Measurements from ENCODE around the gene DNAJC1.

DNAJC1 gene

GRCh38 chr10:21764466-21765189, 238.9 kb downstream of the DNAJC1 start:
- H3K4me1 Mint-ChIP-seq: no peaks in the 10 kb centered on the region
- DNase-seq (ENCODE audit: low spot score in 2 of 2): no peak
- no peaks in the 10 kb centered on the region for H3K9me3 Mint-ChIP-seq
- H3K27ac Mint-ChIP-seq: no peak overlapping the region
- H3K4me3 Mint-ChIP-seq: no peak overlapping the region
- H3K36me3 Mint-ChIP-seq: peaks cover 16% of the 10 kb centered on the region
- no peak for ATAC-seq

GRCh38 chr10:21760332-21760731, 243.2 kb downstream of the DNAJC1 start:
- no peak for ATAC-seq

GRCh38 chr10:21759232-21759631, 244.3 kb downstream of the DNAJC1 start:
- H3K36me3 Mint-ChIP-seq: peaks cover 41% of the 10 kb centered on the region
- no peak overlapping the region for H3K27ac Mint-ChIP-seq
- no peak for ATAC-seq
- H3K4me3 Mint-ChIP-seq: no peak overlapping the region
- no peaks in the 10 kb centered on the region for H3K9me3 Mint-ChIP-seq
- no peaks in the 10 kb centered on the region for H3K4me1 Mint-ChIP-seq
- DNase-seq (ENCODE audit: low spot score in 2 of 2): no peak

More at GRCh38 chr10:21760332-21760731, 243.2 kb downstream of the DNAJC1 start:
- H3K27ac Mint-ChIP-seq: no peak overlapping the region
- no peaks in the 10 kb centered on the region for H3K4me1 Mint-ChIP-seq
- H3K4me3 Mint-ChIP-seq: no peak overlapping the region
- DNase-seq (ENCODE audit: low spot score in 2 of 2): no peak
- H3K36me3 Mint-ChIP-seq: peaks cover 47% of the 10 kb centered on the region
- no peaks in the 10 kb centered on the region for H3K9me3 Mint-ChIP-seq

- no peak overlapping the region for H3K4me3 Mint-ChIP-seq
- no peaks in the 10 kb centered on the region for H3K4me1 Mint-ChIP-seq
- H3K9me3 Mint-ChIP-seq: no peaks in the 10 kb centered on the region
- ATAC-seq (no peak), DNase-seq (ENCODE audit: low spot score in 2 of 2) (no peak)
- no peak overlapping the region for H3K27ac Mint-ChIP-seq
- H3K36me3 Mint-ChIP-seq: peaks cover 36% of the 10 kb centered on the region
Observed at GRCh38 chr10:21758696-21759095, 244.8 kb downstream of the DNAJC1 start.

GRCh38 chr10:21758239-21758638, 245.3 kb downstream of the DNAJC1 start:
- Mint-ChIP-seq H3K4me3 (no peak overlapping the region), H3K27ac (no peak overlapping the region), H3K9me3 (no peaks in the 10 kb centered on the region), H3K4me1 (no peaks in the 10 kb centered on the region), H3K36me3 (peaks cover 34% of the 10 kb centered on the region)
- no peak for DNase-seq (ENCODE audit: low spot score in 2 of 2)
- no peak for ATAC-seq

GRCh38 chr10:21757185-21757901, 246.2 kb downstream of the DNAJC1 start:
- no peak for DNase-seq (ENCODE audit: low spot score in 2 of 2)
- no peak overlapping the region for H3K4me3 Mint-ChIP-seq
- H3K4me1 Mint-ChIP-seq: no peaks in the 10 kb centered on the region
- H3K27ac Mint-ChIP-seq: peak overlapping the region; percentile 6
- ATAC-seq: no peak
- H3K9me3 Mint-ChIP-seq: no peaks in the 10 kb centered on the region
- peaks cover 34% of the 10 kb centered on the region for H3K36me3 Mint-ChIP-seq

- no peak for ATAC-seq
- Mint-ChIP-seq H3K4me1 (no peaks in the 10 kb centered on the region), H3K27ac (no peak overlapping the region), H3K4me3 (no peak overlapping the region), H3K9me3 (no peaks in the 10 kb centered on the region), H3K36me3 (peaks cover 34% of the 10 kb centered on the region)
- no peak for DNase-seq (ENCODE audit: low spot score in 2 of 2)
Observed at GRCh38 chr10:21756707-21757106, 246.8 kb downstream of the DNAJC1 start.

GRCh38 chr10:21754410-21755011, 249.0 kb downstream of the DNAJC1 start:
- Mint-ChIP-seq H3K27ac (no peak overlapping the region), H3K4me3 (no peak overlapping the region), H3K4me1 (no peaks in the 10 kb centered on the region), H3K9me3 (no peaks in the 10 kb centered on the region), H3K36me3 (peaks cover 33% of the 10 kb centered on the region)
- DNase-seq (ENCODE audit: low spot score in 2 of 2): no peak
- no peak for ATAC-seq

- no peak for DNase-seq (ENCODE audit: low spot score in 2 of 2)
- no peaks in the 10 kb centered on the region for H3K9me3 Mint-ChIP-seq
- peaks cover 25% of the 10 kb centered on the region for H3K36me3 Mint-ChIP-seq
- no peak overlapping the region for H3K4me3 Mint-ChIP-seq
- no peaks in the 10 kb centered on the region for H3K4me1 Mint-ChIP-seq
- no peak overlapping the region for H3K27ac Mint-ChIP-seq
- no peak for ATAC-seq
Observed at GRCh38 chr10:21753497-21754270, 249.8 kb downstream of the DNAJC1 start.

GRCh38 chr10:21751341-21752310, 251.9 kb downstream of the DNAJC1 start:
- no peaks in the 10 kb centered on the region for H3K9me3 Mint-ChIP-seq
- peak overlapping the region; percentile 11 for H3K27ac Mint-ChIP-seq
- no peak for DNase-seq (ENCODE audit: low spot score in 2 of 2)
- ATAC-seq: no peak
- peaks cover 10% of the 10 kb centered on the region for H3K36me3 Mint-ChIP-seq
- H3K4me3 Mint-ChIP-seq: no peak overlapping the region
- peaks cover 7% of the 10 kb centered on the region for H3K4me1 Mint-ChIP-seq

- H3K27ac Mint-ChIP-seq: peak overlapping the region; percentile 11
- H3K9me3 Mint-ChIP-seq: no peaks in the 10 kb centered on the region
- ATAC-seq (no peak), DNase-seq (ENCODE audit: low spot score in 2 of 2) (no peak)
- H3K36me3 Mint-ChIP-seq: peaks cover 14% of the 10 kb centered on the region
- H3K4me3 Mint-ChIP-seq: no peak overlapping the region
- peaks cover 16% of the 10 kb centered on the region for H3K4me1 Mint-ChIP-seq
Observed at GRCh38 chr10:21750424-21750823, 253.1 kb downstream of the DNAJC1 start.

- ATAC-seq: peak; percentile 63
- Mint-ChIP-seq H3K4me1 (peaks cover 16% of the 10 kb centered on the region), H3K9me3 (no peaks in the 10 kb centered on the region), H3K36me3 (peaks cover 21% of the 10 kb centered on the region), H3K4me3 (no peak overlapping the region), H3K27ac (peak overlapping the region; percentile 54)
- DNase-seq (ENCODE audit: low spot score in 2 of 2): no peak
Observed at GRCh38 chr10:21749788-21750187, 253.7 kb downstream of the DNAJC1 start.

GRCh38 chr10:21747809-21748208, 255.7 kb downstream of the DNAJC1 start:
- DNase-seq (ENCODE audit: low spot score in 2 of 2) (no peak), ATAC-seq (no peak)
- Mint-ChIP-seq H3K4me1 (peaks cover 16% of the 10 kb centered on the region), H3K36me3 (peaks cover 39% of the 10 kb centered on the region), H3K27ac (no peak overlapping the region), H3K4me3 (no peak overlapping the region), H3K9me3 (no peaks in the 10 kb centered on the region)

- H3K9me3 Mint-ChIP-seq: no peaks in the 10 kb centered on the region
- peaks cover 55% of the 10 kb centered on the region for H3K36me3 Mint-ChIP-seq
- peaks cover 18% of the 10 kb centered on the region for H3K4me1 Mint-ChIP-seq
- ATAC-seq (peak; percentile 82), DNase-seq (ENCODE audit: low spot score in 2 of 2) (no peak)
- peak overlapping the region; percentile 81 for H3K27ac Mint-ChIP-seq
- H3K4me3 Mint-ChIP-seq: no peak overlapping the region
Observed at GRCh38 chr10:21746118-21746517, 257.4 kb downstream of the DNAJC1 start.
